Activated CD4-positive, alpha-beta T cell treated with anti-CD3 and anti-CD28 coated beads for 36 hours (primary cell): ENCODE data around the gene PNLDC1. TPM values are rescaled to one million over a fixed set of nuclear protein-coding genes. Genes with fewer than 3 reads are reported as not detected.
"Not testable (repeated sequence)": the region's sequence is repeated elsewhere in the genome, so short reads cannot be mapped to it uniquely, and the experiment has no call there.

ENCODE experiments used
- ATAC-seq: fragments of 200-7000 bp; cut with Tn5 transposase; one replicate; pipeline ENCODE4 v1.10.0; 2021; ENCODE audit warnings: mild to moderate bottlenecking, moderate library complexity
- CTCF ChIA-PET: fragments of 350-600 bp; sonication (Branson Sonifier 250); formaldehyde crosslinking; loops from one replicate; lab custom pipeline; 2021; ENCODE audit warnings: antibody characterized with exemption; lab: Charles Lee
- POLR2A ChIA-PET: fragments of 350-600 bp; sonication (Branson Sonifier 250); formaldehyde crosslinking; loops from one replicate; lab custom pipeline; 2021; ENCODE audit warnings: antibody characterized with exemption, inconsistent platforms; lab: Charles Lee
- DNase-seq: peaks from one replicate; pipeline ENCODE4 v3.0.0-alpha.2; 2020
- H3K27ac Mint-ChIP-seq: one replicate; pipeline ENCODE4 v1.8.0; 2021; ENCODE audit warnings: mixed read lengths
- H3K27me3 Mint-ChIP-seq: one replicate; pipeline ENCODE4 v1.8.0; 2021; ENCODE audit warnings: mixed read lengths
- H3K36me3 Mint-ChIP-seq: one replicate; pipeline ENCODE4 v1.8.0; 2021; ENCODE audit warnings: low read depth, mixed read lengths
- H3K4me1 Mint-ChIP-seq: one replicate; pipeline ENCODE4 v1.8.0; 2021; ENCODE audit warnings: mixed read lengths
- H3K4me3 Mint-ChIP-seq: one replicate; pipeline ENCODE4 v1.8.0; 2021; ENCODE audit warnings: mild to moderate bottlenecking, moderate library complexity, mixed read lengths
- H3K9me3 Mint-ChIP-seq: one replicate; pipeline ENCODE4 v1.8.0; 2021; ENCODE audit warnings: low read depth, mixed read lengths
- intact Hi-C, 2 experiments: fragments of 100-400 bp; cut with DNase I in 1 of 2; cut with micrococcal nuclease in 1 of 2; formaldehyde crosslinking; loops; one replicate each; pipeline versions ENCODE4 v1.14.2 to v1.15.1; 2022 to 2024; cut with DNase I, micrococcal nuclease
- total RNA-seq, 2 experiments: library from RNA; stranded (reverse); gene quantifications; one replicate each; pipeline ENCODE4 v1.2.3, GENCODE V29; 2021

Gene PNLDC1
- total RNA-seq, 2 experiments from 2014 or later = 0.11 TPM

DNA sequence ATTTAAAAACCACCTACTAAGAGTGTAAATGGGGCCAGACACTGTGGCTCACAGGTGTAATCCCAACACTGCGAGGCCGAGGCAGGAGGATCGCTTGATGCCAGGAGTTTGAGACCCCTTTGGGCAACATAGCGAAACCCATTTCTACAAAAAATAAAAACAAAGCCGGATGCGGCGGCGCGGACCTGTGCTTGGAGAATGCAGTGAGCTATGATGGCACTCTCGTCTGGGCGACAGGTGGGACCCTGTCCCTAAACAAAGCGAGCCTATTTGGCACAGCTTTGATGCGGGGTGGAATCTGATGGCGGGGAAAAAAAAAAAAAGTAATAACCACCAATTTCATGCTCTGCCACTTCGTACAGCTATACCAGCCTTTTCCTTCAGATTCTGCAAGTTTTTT is 11.8 kb upstream of the PNLDC1 start:
- intact Hi-C loops = loop anchor here in 1 of 2 experiments (2.0 to 5.0 kb wide), 3 partner anchors 36 to 971 kb away; partner anchors contain the start of gene EZR

DNA sequence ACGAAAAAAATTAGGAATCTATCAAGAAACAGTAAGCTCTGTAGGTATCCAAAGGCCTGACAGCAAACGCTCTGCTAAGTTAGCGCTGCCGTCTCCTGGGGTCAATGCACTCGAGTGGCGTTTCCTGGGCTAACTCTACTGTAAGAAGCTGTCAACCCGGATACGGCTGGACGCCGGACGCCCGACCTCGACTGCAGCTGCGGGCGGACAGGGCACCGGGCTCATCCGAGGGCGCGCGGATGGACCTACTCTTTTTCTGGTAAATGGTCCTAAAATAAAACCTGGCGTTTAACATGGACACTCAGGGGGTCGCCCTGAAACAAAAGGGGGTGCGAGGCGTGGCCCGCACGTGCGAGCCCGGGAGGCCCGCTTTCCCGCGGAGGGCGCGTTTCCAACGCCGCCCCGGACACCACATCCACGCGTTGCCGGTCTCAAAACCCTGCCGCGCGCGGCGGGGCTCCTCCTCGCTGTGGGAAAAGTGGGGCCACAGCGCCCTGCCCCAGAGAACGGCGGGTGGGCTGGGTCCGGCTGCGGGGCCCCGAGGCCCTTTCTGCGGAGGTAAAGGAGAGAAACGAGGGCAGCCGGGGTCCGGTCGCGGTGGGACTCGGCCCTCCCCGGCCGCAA is 11.2 kb upstream of the PNLDC1 start:
- ChIA-PET POLR2A (interaction anchor here (1.3 to 5.6 kb wide), 4 partner anchors 28 to 180 kb away, joined by 5 to 44 read pairs (median 20); partner anchors contain the start of genes ACAT2, IGF2R, SOD2 and WTAP), CTCF (interaction anchor here (1.4 to 2.9 kb wide), 2 partner anchors 98 to 185 kb away, joined by 3 to 13 read pairs; no protein-coding TSS in a partner anchor)
- Mint-ChIP-seq H3K4me3 (peak overlapping the region; percentile 86), H3K36me3 (peaks cover 76% of the 10 kb centered on the region), H3K4me1 (peaks cover 60% of the 10 kb centered on the region), H3K27me3 (no peaks in the 10 kb centered on the region), H3K9me3 (no peaks in the 10 kb centered on the region), H3K27ac (peak overlapping the region; percentile 99)
- DNase-seq (peak; percentile 49), ATAC-seq (no peak)
- intact Hi-C loops = loop anchor here (1.0 to 5.0 kb wide), 7 partner anchors 27 to 972 kb away; partner anchors contain the start of genes ACAT2 (in 2 of the 2), WTAP (in 2 of the 2), EZR (in 1 of the 2) and IGF2R (in 1 of the 2)

More for the DNA sequence above, 11.8 kb upstream of the PNLDC1 start:
- H3K4me3 Mint-ChIP-seq = peak overlapping the region; percentile 86
- H3K27me3 Mint-ChIP-seq = no peaks in the 10 kb centered on the region
- ChIA-PET POLR2A (interaction anchor here (2.4 to 5.6 kb wide), 3 partner anchors 28 to 95 kb away, joined by 15 to 44 read pairs (median 24); partner anchors contain the start of genes ACAT2, SOD2 and WTAP), CTCF (no interaction called here)
- no peaks in the 10 kb centered on the region for H3K9me3 Mint-ChIP-seq
- DNase-seq (peak; percentile 38), ATAC-seq (no peak)
- H3K4me1 Mint-ChIP-seq = peaks cover 60% of the 10 kb centered on the region
- H3K36me3 Mint-ChIP-seq = peaks cover 75% of the 10 kb centered on the region
- peak overlapping the region; percentile 99 for H3K27ac Mint-ChIP-seq

DNA sequence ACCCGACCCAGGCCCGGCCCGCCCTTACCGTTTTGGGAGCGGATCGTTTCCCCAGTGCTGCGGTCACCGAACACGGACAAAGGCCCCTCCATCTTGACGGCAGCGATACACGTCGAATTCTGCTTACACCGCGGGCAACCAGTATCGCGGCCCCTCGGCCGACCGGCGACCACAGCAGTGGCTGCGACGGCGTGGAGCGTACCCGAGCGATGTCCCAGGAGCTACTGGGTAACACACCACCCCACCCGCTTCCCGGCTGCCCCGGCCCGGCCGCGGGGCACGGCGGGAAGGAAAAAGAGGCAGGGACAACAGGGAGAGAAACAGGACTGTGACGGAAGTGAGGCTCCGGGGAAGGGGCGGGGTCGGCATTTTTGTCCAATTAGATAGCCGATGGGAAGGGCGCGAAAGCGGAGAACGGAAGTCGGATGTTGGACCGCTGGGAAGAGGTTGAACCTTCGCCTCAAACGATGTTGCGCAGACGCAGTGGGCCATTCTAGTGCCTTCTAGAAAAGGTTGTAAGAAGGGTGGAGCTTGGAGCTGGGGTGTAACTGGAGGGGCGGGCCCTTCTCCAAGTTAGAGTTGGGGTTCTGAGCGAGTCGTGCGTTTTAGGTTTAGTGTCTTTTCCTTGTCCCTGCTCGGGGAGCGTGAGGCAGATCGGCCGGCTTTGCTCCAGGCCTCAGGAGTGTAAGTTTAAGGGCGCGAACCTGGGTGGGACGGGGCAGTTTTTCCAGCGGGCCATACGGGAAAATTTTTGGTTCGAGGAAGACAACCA is 10.5 kb upstream of the PNLDC1 start, which contains the start of gene TCP1:
Gene TCP1, minus strand, starts transcription at position 226 of the 772 bp plus-strand sequence. Its CDS starts 134 bp downstream, at position 92.
- Mint-ChIP-seq H3K4me1 (peaks cover 62% of the 10 kb centered on the region), H3K9me3 (no peaks in the 10 kb centered on the region), H3K4me3 (peak within 1 kb of the TSS; percentile 86), H3K27ac (peak within 1 kb of the TSS; percentile 99), H3K36me3 (peaks cover 78% of the 10 kb centered on the region), H3K27me3 (no peaks in the 10 kb centered on the region)
- DNase-seq (peak; percentile 100), ATAC-seq (peak; percentile 89)
- intact Hi-C loops = loop anchor here (1.0 to 5.0 kb wide), 10 partner anchors 27 to 972 kb away; partner anchors contain the start of genes ACAT2 (in 2 of the 2), SOD2 (in 2 of the 2), WTAP (in 2 of the 2) and EZR (in 1 of the 2)
- ChIA-PET POLR2A (interaction anchor here (0.5 to 5.6 kb wide), 14 partner anchors 19 to 731 kb away, joined by 3 to 44 read pairs (median 4); partner anchors contain the start of genes ACAT2, IGF2R, SOD2 and WTAP), CTCF (interaction anchor here (0.6 to 2.9 kb wide), 12 partner anchors 8 to 184 kb away, joined by 3 to 13 read pairs (median 4); no protein-coding TSS in a partner anchor)

DNA sequence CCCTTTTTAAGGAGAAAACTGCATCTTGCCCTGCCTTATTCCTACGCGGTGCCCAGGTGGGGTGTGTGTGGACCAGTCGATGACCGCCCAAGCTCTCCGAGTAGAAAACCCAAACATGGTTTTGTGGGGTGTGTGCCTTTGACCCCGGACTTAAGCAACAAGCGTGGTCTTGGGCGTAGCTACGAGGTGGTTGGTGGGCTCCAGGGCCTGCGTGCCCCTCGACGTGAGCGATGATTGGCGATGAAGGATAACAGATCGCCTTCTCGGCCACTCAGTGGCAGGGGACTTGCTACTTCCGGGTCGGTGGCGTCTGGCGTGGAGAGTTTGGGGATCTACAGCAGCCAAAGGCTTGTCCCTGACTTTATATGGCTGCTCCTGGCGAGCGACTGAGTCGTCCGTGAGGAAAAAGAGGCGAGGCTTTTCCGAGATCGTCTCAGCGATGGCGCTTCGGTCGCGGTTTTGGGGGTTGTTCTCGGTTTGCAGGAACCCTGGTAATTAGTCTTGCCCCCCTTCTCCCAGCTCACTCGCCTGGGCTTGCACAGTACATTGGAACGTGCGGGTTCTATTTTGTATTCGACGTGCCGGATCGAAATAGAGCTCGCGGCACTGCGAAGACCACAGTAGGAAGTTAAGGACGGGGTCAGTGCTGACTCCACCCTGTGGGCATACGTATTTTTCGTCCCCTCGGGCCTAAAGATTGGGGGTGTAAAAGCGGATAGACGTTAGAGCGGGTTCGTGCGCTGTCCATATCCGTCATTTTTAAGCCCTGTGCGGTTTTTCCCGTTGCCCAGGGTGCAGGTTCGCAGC is 9.7 kb upstream of the PNLDC1 start, which contains the start of gene MRPL18:
Gene MRPL18, plus strand, starts transcription at position 319 of the 807 bp plus-strand sequence. Its CDS starts 121 bp downstream, at position 440.
- Mint-ChIP-seq H3K36me3 (peaks cover 75% of the 10 kb centered on the region), H3K27me3 (no peaks in the 10 kb centered on the region), H3K4me1 (peaks cover 60% of the 10 kb centered on the region), H3K4me3 (peak within 1 kb of the TSS; percentile 86), H3K9me3 (no peaks in the 10 kb centered on the region), H3K27ac (peak within 1 kb of the TSS; percentile 99)
- ChIA-PET CTCF (interaction anchor here (0.6 to 2.9 kb wide), 13 partner anchors 8 to 183 kb away, joined by 3 to 13 read pairs (median 4); no protein-coding TSS in a partner anchor), POLR2A (interaction anchor here (0.5 to 5.6 kb wide), 13 partner anchors 20 to 730 kb away, joined by 3 to 44 read pairs (median 5); partner anchors contain the start of genes ACAT2, IGF2R, SOD2 and WTAP)
- ATAC-seq = peak; percentile 85
- intact Hi-C loops = loop anchor here (1.0 to 5.0 kb wide), 3 partner anchors 98 to 142 kb away; partner anchors contain the start of gene SOD2 (in 1 of the 2)
- DNase-seq = peak; percentile 94

DNA sequence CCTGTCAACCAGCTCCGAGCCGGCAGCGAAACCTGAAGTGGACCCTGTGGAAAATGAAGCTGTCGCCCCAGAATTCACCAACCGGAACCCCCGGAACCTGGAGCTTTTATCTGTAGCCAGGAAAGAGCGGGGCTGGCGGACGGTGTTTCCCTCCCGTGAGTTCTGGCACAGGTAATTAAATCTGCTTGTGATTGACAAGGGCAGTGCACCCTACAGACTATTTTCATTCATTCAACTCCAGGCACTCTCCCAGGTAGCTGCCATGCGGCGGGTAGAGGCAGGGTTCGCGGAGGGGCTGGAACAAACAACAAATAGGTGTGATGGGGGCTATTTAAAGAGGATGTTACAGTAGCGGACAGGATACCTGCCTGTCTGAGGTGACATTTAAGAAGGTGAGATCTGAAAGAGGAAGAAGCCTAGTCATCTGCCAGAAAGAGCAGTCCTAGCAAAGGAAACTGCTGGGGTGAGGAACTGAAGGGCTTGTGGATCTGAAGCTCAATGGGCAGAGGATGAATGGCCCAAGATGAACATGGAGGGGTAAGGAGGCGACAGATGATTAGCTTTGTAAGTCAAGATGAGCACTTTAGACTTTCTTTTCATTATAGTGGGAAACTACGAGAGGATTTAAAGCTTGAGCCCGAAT is 9.0 kb upstream of the PNLDC1 start:
- CTCF ChIA-PET = interaction anchor here (0.6 to 2.9 kb wide), 7 partner anchors 9 to 111 kb away, joined by 3 to 13 read pairs (median 4); no protein-coding TSS in a partner anchor
- ATAC-seq = no peak
- POLR2A ChIA-PET = interaction anchor here (0.7 to 5.6 kb wide), 3 partner anchors 30 to 114 kb away, joined by 3 to 44 read pairs (median 4); partner anchors contain the start of gene WTAP
- Mint-ChIP-seq H3K4me1 (peaks cover 57% of the 10 kb centered on the region), H3K4me3 (peak overlapping the region; percentile 86), H3K36me3 (peaks cover 69% of the 10 kb centered on the region), H3K27me3 (no peaks in the 10 kb centered on the region), H3K27ac (peak overlapping the region; percentile 99), H3K9me3 (no peaks in the 10 kb centered on the region)
- peak; percentile 41 for DNase-seq
- intact Hi-C loops = loop anchor here (1.0 to 5.0 kb wide), 3 partner anchors 98 to 141 kb away; partner anchors contain the start of gene SOD2 (in 1 of the 2)

DNA sequence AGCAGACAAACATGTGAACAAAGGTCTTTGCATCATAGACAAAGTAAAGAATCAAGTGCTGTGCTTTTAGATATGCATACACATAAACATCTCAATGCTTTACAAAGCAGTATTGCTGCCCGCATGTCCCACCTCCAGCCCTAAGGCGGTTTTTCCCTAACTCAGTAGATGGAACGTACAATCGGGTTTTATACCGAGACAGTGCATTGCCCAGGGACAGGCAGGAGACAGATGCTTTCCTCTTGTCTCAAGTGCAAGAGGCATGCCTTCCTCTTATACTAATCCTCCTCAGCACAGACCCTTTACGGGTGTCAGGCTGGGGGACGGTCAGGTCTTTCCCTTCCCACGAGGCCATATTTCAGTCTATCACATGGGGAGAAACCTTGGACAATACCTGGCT is 5.1 kb upstream of the PNLDC1 start:
- DNase-seq, H3K4me3 Mint-ChIP-seq, H3K27me3 Mint-ChIP-seq, POLR2A ChIA-PET, H3K27ac Mint-ChIP-seq, H3K9me3 Mint-ChIP-seq, ATAC-seq, CTCF ChIA-PET: not testable (repeated sequence)
- Mint-ChIP-seq H3K36me3 (peaks cover 75% of the 10 kb centered on the region), H3K4me1 (peaks cover 58% of the 10 kb centered on the region)
- intact Hi-C loops = loop anchor here in 1 of 2 experiments (5.0 kb wide), 1 partner anchor 137 kb away; no protein-coding TSS in a partner anchor

DNA sequence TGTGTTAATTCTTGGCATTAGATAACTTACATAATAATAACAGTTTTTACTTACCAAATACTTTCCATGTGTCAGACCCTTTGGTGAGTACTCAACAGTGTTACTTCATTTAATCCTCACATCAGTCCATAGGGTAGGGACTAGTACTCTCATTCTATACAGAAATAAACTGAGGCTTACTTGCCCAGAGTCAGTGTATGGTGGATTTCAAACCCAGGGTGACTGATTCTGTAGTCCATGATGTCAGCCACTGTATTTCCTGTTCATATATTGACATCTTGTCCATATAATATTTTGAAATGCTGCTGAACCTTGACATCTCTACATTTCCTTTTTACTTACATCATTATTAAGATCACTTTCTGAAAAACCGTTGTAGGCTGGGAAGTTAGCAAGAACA is 2.5 kb upstream of the PNLDC1 start:
- CTCF ChIA-PET = no interaction called here
- Mint-ChIP-seq H3K36me3 (peaks cover 56% of the 10 kb centered on the region), H3K27me3 (no peaks in the 10 kb centered on the region), H3K4me3 (no peak overlapping the region), H3K9me3 (no peaks in the 10 kb centered on the region), H3K4me1 (peaks cover 43% of the 10 kb centered on the region), H3K27ac (peak overlapping the region; percentile 45)
- intact Hi-C loops = no loop called here
- ATAC-seq (peak; percentile 64), DNase-seq (no peak)
- POLR2A ChIA-PET = no interaction called here

DNA sequence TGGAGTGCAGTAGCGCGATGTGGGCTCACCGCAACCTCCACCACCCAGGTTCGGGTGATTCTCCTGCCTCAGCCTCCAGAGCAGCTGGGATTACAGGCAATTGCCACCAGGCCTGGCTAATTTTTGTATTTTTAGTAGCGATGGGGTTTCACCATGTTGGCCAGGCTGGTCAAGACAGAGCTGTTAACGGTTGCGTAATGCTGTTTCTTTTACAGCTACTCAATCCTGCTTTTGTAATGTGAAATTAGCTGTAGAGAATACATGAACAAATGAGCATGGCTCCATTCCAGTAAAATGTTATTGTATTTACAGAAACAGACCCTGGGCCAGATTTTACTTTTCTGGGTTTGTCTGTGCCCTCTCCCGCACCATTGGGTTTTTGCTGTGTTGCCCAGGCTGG is 1.9 kb downstream of the PNLDC1 start:
- intact Hi-C loops = no loop called here
- CTCF ChIA-PET = no interaction called here

DNA sequence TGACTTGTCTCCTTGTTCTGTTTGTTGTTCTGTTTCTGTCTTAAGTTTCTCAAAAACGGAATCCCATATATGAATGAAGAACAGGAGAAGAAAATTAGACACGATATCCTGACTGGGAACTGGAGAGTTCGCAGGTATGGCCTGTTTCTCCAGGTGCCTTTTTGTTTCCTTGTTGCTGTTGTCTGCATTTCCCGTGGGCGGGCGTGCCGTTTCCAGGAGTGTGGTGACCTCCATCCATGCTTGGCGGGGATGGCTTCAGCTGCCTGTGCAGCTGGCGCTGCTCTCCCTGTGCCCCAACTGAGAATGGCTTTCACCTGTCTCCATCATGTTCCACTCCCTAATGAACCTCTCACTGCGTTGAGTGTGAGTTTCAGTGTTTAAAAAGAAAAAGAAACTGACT is 4.4 kb downstream of the PNLDC1 start:
- no peaks in the 10 kb centered on the region for H3K27me3 Mint-ChIP-seq
- no peak for ATAC-seq
- H3K4me3 Mint-ChIP-seq = no peak overlapping the region
- intact Hi-C loops = no loop called here
- ChIA-PET POLR2A (no interaction called here), CTCF (no interaction called here)
- H3K9me3 Mint-ChIP-seq = no peaks in the 10 kb centered on the region
- H3K27ac Mint-ChIP-seq = no peak overlapping the region
- no peak for DNase-seq
- peaks cover 5% of the 10 kb centered on the region for H3K36me3 Mint-ChIP-seq
- no peaks in the 10 kb centered on the region for H3K4me1 Mint-ChIP-seq

More for the DNA sequence above, 1.9 kb downstream of the PNLDC1 start:
- peaks cover 16% of the 10 kb centered on the region for H3K4me1 Mint-ChIP-seq
- no peaks in the 10 kb centered on the region for H3K9me3 Mint-ChIP-seq
- ATAC-seq = no peak
- peaks cover 27% of the 10 kb centered on the region for H3K36me3 Mint-ChIP-seq
- no peak for DNase-seq
- H3K27ac Mint-ChIP-seq = no peak overlapping the region
- H3K27me3 Mint-ChIP-seq = no peaks in the 10 kb centered on the region
- no peak overlapping the region for H3K4me3 Mint-ChIP-seq
- POLR2A ChIA-PET = no interaction called here
